ENCODE results near the gene DLG5.

Gene DLG5

GRCh38 chr10:77865580-77866324, 60.8 kb downstream of the DLG5 start:
- DNase-seq = no peak

DNA sequence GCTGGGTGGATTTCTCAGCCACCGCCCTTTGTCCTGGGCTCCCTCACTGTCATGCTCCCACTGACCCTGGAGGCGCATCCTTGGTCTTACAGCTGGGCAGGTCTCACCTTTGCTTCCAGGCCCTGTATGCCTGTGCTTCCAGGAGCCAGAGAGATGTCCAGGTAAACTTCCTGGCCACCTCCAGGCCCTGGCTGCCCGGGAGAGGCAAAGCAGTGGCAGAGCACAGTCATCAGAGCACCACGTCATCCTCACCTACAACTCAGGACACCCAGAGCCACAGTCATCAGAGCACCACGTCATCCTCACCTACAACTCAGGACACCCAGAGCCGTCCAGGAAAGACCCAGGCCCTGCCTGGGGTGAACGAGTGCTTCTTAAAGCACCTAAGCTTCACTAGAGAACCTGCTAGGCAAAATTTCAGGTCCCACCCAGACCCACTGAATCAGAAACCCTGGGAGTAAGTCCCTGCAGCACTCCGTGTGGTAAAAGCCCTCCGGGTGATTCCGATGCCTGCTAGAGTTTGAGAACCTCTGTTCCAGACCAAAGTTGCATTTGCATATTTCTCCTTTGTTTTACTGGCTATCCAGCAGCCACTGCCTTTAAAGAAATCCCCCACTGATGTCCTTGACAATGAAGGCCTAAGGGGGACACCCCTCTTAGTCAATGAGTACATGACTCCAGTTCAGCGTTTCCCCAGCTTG, 62.3 kb downstream of the DLG5 start:
- no peak for DNase-seq

DNA sequence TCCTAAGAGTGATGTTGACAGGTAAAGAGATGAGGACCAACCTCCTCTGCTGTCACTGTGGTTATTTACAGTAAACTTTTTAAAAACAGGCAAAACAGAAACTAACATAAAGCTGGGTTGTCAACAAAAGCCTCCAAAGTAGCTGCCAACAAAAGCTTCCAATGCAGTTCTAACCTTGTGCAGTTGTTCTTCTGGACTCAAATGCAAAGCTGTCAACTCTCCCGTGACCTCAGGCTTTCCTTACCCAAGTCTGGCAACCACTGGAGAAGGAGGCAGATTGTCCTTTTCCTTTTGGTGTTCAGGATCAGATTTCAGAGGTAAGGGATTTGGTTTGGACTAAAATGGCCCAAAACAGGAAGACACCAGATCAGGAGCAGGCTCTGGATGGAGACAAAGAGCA, 63.1 kb downstream of the DLG5 start:
- DNase-seq = no peak

- DNase-seq = no peak
Measured at GRCh38 chr10:77862595-77862994, 64.0 kb downstream of the DLG5 start.

DNA sequence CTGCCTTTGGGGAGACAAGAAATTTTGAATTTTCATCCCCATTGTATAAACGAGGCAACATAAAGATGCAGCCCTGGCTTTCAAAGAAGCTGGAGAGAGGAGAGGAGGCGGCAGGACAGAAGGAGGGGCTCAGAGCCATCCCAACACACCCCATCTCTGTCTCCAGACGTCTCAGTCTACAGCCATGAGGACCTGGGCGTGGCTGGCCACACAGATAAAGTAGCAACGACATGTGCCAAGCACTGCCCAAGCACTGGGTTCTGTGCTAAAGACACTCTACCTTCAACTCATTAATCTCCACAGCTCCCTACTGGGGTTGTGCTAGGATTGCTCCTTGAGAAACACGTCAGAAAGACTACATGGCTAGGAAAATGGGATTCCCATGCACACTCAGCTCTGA, 65.2 kb downstream of the DLG5 start:
- DNase-seq = no peak

DNA sequence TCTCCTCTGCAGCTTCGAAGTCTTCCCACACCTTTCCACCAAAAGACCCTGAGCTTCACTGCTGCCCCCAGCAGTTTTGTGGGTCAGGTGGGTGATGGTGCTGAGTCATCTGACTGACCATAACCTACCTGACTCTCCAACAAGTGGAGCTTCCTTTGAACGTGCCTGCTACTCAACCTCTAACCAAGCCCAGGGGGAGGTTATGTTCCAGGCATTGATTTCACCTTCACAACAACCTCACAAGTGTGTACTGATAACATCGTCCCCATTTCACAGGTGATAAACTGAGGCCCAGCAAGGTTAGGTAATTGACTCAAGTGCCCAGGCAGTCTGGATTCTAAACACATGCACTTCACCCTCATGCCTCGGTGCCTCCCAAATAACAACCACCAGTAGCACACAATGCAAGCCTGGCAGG, 66.7 kb downstream of the DLG5 start:
- DNase-seq = no peak

- DNase-seq = no peak
Measured at GRCh38 chr10:77859200-77859864, 67.2 kb downstream of the DLG5 start.

- DNase-seq = no peak
Measured at GRCh38 chr10:77857272-77857671, 69.3 kb downstream of the DLG5 start.

DNA sequence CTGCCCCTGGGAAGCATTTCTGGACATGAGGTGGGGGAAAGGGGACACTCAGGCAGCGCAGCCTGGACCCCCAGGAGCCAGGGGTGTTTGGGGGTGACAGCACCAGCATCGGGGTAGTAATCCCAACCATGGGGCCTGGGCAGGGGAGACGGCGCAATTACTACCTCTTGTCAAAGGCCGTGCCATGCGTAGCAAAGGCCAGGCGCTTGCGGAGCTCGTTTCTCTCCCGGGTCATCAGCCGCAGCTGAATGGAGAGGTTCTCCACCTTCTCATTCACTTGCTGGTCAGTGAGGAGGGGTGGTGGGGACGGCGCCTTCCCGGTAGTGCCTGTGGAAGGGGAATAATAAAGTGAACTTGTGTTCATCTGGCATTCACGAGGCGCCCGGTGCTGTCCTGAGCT, 70.0 kb downstream of the DLG5 start:
- no peak for DNase-seq

GRCh38 chr10:77855404-77856155, 71.0 kb downstream of the DLG5 start:
- DNase-seq = no peak

- no peak for DNase-seq
Measured at GRCh38 chr10:77854115-77854514, 72.4 kb downstream of the DLG5 start.

- DNase-seq = no peak
Measured at GRCh38 chr10:77853256-77853655, 73.3 kb downstream of the DLG5 start.

DNA sequence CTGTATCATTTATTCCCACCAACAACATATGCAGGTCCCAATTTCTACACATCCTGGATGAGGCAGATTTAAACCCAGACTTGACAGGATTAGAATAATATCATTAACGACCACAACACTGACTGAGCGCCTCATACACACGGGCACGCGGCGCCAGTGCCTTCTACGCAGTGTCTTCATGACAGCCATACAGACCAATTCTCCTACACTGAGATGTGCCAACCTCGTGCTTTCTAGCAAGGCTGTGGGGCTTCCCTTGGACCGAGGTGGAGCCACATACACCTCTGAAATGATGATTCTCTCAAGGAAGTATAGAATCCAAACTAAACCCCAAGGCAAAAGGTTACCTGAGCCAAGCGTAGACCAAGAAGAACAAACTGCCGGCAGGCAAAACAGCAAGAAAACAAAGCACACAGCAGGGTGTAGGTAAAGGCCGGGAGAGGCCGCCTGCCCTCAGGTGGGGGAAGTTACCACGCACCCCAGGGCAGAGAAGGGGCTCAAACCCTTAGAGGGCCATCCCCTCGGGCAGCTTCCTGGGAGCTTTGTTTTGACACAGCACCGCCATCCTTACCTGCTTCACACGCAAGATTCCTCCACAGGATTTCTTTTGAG, 75.8 kb downstream of the DLG5 start:
- DNase-seq = no peak

DNA sequence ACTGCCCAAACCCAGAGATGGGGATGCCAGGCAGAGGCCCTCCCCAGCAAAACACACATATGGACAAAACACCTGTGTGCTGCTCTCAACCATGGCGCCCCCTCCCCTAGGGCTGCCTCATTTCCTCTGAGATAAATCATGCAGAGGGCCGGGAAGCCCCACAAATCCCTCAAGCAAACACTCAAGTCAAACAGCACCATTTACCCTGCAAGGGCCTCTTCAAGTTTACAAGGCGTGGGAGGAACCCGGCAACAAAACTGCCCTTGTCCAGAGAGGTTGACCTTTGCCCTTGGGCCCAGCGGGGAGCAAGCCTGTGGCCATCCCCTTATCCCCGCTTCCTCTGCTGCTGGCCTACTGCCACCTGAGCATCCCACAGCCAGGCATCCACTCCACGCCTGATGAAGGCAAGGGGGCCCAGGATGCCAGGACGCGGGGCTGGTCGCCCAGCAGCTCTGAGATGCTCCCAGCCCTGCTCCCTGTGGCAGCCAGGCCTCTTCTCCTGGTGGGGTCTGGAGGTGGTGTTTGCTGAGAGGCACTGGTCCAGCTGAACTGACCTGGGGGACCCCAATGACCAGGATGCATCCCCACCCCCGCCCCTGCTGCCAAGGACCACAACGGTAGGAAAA, 77.4 kb downstream of the DLG5 start:
- DNase-seq = no peak

DNA sequence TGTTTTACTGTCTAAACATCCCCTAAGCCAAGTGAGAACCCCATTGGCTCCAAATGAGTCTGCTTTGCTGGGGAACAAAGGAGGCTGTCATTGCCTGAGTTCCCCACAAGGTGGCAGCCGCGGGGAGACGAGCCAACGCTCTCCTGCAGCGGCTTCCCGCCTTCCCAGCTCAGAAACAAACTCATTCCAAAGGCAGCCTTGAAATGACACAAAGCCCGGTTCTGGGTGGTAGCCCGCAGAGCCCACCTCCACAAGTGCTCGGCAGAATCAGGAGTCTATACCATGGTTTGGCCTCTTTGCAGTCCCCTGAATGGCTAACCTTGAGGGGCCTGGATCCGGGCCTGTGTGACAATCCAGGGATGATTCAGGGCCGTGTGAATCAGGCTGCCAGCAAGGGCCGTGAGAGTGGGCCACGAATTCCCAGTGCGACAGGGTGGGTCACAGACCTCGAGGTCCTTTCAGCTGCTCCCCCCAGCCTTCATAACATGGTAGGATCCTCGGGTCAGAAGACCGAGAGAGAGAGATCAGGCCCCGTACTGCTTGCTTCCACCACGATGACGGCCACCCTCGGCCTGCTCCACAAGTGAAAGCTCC, 79.7 kb downstream of the DLG5 start:
- DNase-seq = peak; percentile 64

DNA sequence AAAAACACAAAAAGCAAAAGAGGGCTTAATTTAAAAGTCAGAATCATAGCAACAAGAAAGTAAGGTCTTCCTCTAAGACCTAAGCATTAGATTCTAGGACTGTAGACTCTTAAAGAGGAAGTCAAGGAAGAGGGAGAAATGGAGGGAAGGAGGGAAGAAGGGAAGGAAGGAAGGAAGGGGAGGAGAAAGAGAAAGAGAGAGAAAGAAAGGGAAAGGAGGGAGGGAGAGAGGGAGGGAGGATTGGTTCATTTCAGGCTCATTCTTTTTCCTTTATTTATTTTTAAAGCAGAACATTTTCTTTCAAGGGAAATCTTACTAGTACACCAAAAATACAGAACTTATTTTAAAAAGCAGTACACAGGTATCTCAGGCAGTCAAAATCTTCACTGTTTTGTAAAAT, 81.1 kb downstream of the DLG5 start:
- no peak for DNase-seq

DNA sequence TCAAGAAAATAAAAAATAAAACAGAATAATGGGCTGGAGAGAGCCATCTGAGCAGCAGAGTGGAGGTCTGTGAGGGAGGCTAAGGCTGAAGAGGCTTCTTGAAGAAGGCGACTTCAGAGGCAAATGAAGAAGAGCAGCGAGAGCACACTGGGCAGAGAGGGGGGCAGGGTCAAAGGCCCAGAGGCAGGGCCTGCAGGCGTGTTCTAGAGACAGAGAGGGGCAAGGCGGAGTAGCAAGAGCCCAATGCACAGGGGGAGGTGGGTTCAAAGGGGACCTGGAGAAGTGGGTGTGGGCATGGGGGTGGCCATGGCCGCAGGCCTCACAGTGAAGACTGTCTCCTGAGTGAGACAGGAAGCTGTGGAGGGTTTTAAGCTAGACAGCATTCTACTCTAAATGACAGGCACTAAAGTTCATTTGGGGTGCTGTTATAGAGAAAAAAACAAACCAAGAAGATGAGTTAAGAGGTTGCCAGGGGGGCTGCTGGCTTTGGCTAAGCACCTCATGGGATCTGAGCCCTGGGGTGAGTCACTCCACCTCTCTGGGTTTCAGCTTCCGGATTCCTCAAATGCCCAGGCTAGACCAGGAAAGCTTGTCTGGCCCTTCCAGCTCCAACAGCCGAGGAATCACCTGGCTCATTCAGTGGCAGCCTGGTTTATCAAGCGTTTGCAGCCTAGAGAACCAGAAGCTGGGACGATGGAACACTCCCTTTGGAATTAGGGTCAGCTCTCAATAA, 81.7 kb downstream of the DLG5 start:
- DNase-seq = no peak

DNA sequence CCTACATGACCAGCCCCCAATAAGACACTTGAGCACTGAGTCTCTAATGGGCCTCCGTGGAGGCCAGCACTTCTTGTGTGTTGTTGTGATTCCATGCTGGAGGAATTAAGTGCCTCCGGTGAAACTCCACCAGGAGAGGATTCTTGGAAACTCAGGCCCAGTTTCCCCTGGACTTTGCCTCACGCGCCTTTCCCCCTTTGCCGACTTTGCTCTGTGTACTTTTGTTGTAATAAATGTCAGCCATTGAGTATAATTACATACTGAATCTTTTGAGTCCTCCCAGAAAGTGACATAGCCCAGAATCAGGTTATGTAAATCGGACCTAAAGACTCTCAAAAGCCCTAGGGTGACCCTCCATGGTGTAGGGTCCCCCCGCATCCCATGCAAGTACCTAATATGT, 82.4 kb downstream of the DLG5 start:
- DNase-seq = no peak

DNA sequence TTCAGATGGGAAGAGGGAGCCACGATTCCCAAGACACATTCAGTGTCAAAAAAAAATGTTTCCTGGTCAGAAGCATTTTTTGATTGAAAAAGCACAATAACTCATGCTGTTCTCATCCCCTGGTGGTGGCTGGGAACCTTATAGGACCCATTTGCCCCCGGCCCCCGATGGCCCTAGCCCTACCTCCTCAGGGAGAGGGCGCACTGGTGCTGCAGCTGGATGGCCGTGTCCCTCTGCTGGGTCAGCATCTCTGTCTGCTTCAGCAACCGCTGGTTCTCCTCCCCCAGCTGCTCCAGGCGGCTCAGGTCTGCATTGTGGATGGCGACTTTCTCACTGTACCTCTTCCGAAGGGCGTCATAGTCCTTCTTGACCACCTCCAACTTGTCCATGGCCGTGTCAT, 83.3 kb downstream of the DLG5 start:
- DNase-seq = no peak

GRCh38 chr10:77842652-77843212, 83.8 kb downstream of the DLG5 start:
- no peak for DNase-seq
